NT2/D1 (cell line): ENCODE data around the gene ATP2C1.

Experiments used
- SUZ12 ChIP-seq: IDR thresholded peaks from 2 replicates; pipeline ENCODE4 v1.6.1; 2011; ENCODE audit not compliant: insufficient read length, insufficient read depth; ENCODE audit errors: extremely low read depth
- YY1 ChIP-seq: IDR thresholded peaks from 2 replicates; pipeline ENCODE4 v1.6.1; 2011; ENCODE audit not compliant: insufficient read length, insufficient read depth
- ZNF274 ChIP-seq: IDR thresholded peaks from 2 replicates; pipeline ENCODE4 v1.6.1; 2011; ENCODE audit warnings: mild to moderate bottlenecking, low read depth, low read length

GRCh38 chr3:130963444-130963843, 69.6 kb downstream of the ATP2C1 start:
- no peak for TF ChIP-seq ZNF274
- no peak for TF ChIP-seq SUZ12
- no peak for TF ChIP-seq YY1
